Urinary bladder (tissue), 4 donors: ENCODE data around the gene SCUBE1. TPM values are rescaled to one million over a fixed set of nuclear protein-coding genes. Genes with fewer than 3 reads are reported as not detected.

Experiments used
- DNase-seq: peaks from one replicate; pipeline ENCODE4 v3.0.0-alpha.2; 2015; ENCODE audit errors: extremely low spot score
- H3K27ac ChIP-seq: one replicate; pipeline ENCODE4 v1.5.1; 2013; ENCODE audit warnings: low read depth, mild to moderate bottlenecking, moderate library complexity
- H3K36me3 ChIP-seq: one replicate; pipeline ENCODE4 v1.6.1; 2013; ENCODE audit warnings: mild to moderate bottlenecking, moderate library complexity; ENCODE audit not compliant: insufficient read depth
- H3K4me1 ChIP-seq: one replicate; pipeline ENCODE4 v1.6.1; 2013; ENCODE audit warnings: mild to moderate bottlenecking, moderate library complexity; ENCODE audit not compliant: insufficient read depth
- H3K4me3 ChIP-seq: one replicate; pipeline ENCODE4 v1.5.1; 2013; ENCODE audit warnings: low read depth, low read length
- WGBS: extraction: QIAGEN DNeasy Blood & Tissue Kit; methylation state at CpG from one replicate; pipeline ENCODE4 v1.1.7; 2013; 5-methylcytosine and 5-hydroxymethylcytosine counted together
- polyA plus RNA-seq: library from polyadenylated mRNA; stranded (reverse); fragments of 200-250 nt; gene quantifications from one replicate; pipeline ENCODE4 v1.2.3, GENCODE V29; 2013
- total RNA-seq: library from RNA; depleted of rRNA; stranded (reverse); fragments of >200 nt; gene quantifications from one replicate; pipeline ENCODE4 v1.2.3, GENCODE V29; 2014
- donor health status: healthy with polysubstance abuse.
- donor health status: healthy.

SCUBE1 gene
- total and polyA plus RNA-seq, 2 donors: 0.86 to 1.2 TPM

DNA sequence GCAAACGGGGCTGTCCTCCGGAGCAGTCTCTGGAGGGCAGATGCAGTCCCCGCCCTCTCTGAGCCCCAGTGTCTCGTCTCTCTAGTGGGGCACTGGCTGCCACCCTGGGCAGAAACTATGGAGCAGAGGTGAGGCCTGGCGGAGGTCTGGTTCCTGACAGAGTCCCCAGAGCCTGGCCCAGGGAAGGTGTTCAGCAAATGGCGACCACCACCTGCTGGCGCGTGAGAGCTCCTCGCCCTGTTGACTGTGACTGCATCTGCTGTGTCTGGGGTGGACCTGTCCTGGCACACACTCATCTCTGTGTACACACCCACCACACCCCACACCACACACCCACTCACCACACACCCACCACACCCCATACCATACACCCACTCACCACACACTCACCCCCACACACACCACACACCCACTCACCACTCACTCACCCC lies 137.9 kb downstream of the SCUBE1 start:
- Histone ChIP-seq H3K4me1 (no peaks in the 10 kb centered on the region), H3K36me3 (no peaks in the 10 kb centered on the region), H3K27ac (no peak overlapping the region), H3K4me3 (no peak overlapping the region)
- 87% methylated on average over 9 of the region's 9 CpGs for WGBS
- no peak for DNase-seq

DNA sequence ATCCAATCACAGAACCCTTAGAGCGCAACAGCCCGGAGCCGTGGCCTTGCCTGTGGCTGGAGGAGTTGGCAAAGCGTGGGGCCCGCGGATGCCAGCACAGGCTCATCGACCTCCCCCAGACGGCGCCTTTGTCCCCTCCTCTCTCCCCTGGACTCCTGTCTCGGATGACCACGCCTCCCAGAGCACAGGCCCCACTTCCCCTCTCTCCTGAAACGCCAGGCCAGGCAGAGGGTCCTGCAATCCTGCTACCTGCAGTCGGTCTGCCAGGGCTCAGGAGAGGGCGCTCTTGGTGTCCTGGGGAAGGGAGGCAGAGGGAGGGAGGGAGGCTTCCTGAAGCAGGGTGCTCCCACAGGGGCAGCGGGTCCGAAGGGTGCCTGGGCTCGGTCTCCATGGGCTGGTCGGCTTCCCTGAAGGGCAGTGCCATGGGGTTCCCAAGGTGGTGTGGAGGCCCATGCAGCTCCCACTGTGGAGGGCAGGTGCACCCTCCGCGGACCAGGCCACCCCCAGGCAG lies 139.6 kb downstream of the SCUBE1 start:
- H3K36me3 ChIP-seq: no peaks in the 10 kb centered on the region
- 57% methylated on average over 20 of the region's 20 CpGs for WGBS
- no peak overlapping the region for H3K27ac ChIP-seq
- H3K4me3 ChIP-seq: no peak overlapping the region
- DNase-seq: no peak
- H3K4me1 ChIP-seq: no peaks in the 10 kb centered on the region

DNA sequence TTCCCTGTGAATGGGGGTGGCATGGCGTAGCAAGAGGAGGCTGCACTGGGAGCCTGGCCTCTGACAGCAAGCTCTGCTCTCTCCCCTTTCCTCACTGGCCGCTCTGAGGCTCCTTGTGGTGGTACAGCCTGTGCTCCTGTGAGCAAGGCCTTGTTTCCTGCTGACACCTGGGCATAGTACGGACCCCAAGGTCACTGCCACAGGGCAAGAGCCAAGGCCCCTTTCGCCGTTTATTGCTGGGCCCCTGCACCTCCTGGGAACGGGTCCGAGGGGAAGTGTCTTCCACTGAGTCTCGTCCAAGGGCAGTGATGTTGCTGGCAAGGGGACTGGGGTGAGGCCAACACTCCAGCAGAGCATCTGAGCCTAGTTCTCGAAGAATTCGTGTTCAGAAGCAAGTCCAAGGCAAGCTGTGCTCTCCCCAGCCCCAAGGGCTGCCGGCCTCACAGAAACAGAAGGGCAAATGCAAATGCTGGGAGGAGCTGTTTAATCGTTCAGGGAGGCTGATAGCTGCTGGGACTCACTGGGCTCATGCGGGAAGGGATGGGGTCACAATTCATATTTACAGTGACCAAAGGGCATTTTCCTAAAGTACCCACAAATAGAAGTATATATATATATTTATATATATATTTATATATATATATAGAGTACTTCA lies 140.3 kb downstream of the SCUBE1 start:
- Histone ChIP-seq H3K27ac (no peak overlapping the region), H3K36me3 (no peaks in the 10 kb centered on the region), H3K4me1 (no peaks in the 10 kb centered on the region), H3K4me3 (no peak overlapping the region)
- 78% methylated on average over 13 of the region's 13 CpGs for WGBS
- no peak for DNase-seq

DNA sequence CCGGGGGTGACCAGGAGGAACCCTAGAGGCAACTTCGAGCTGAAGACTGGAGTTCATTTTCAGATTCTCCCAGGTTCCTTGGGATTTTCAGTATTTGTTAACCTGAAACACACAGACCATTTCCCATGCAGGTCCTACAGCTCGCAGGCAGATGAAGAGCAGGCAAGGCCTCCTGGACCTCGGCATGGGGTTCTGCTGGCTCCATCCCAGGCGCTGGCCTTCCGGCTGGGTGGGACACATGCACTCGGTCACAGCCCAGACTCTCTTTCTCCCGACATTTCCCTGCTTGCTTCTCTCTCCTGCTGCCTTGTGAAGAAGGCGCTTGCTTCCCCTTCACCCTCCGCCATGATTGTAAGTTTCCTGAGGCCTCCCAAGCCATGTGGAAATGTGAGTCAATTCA lies 140.8 kb downstream of the SCUBE1 start:
- Histone ChIP-seq H3K27ac (no peak overlapping the region), H3K36me3 (no peaks in the 10 kb centered on the region), H3K4me3 (no peak overlapping the region), H3K4me1 (no peaks in the 10 kb centered on the region)
- 94% methylated on average over 10 of the region's 10 CpGs for WGBS
- DNase-seq: no peak

- Histone ChIP-seq H3K4me3 (no peak overlapping the region), H3K27ac (no peak overlapping the region), H3K36me3 (no peaks in the 10 kb centered on the region), H3K4me1 (no peaks in the 10 kb centered on the region)
- WGBS: 91% methylated on average over 26 of the region's 26 CpGs
- DNase-seq: no peak
Measured at GRCh38 chr22:43201486-43202219, 141.5 kb downstream of the SCUBE1 start.

- Histone ChIP-seq H3K4me1 (no peaks in the 10 kb centered on the region), H3K27ac (no peak overlapping the region), H3K36me3 (no peaks in the 10 kb centered on the region), H3K4me3 (no peak overlapping the region)
- 91% methylated on average over 13 of the region's 13 CpGs for WGBS
- DNase-seq: no peak
Measured at GRCh38 chr22:43200555-43200954, 142.6 kb downstream of the SCUBE1 start.

GRCh38 chr22:43200031-43200430 lies 143.1 kb downstream of the SCUBE1 start:
- H3K36me3 ChIP-seq: no peaks in the 10 kb centered on the region
- 81% methylated on average over 17 of the region's 17 CpGs for WGBS
- no peak overlapping the region for H3K27ac ChIP-seq
- no peaks in the 10 kb centered on the region for H3K4me1 ChIP-seq
- no peak for DNase-seq
- H3K4me3 ChIP-seq: no peak overlapping the region

GRCh38 chr22:43199541-43199940 lies 143.6 kb downstream of the SCUBE1 start:
- WGBS: 75% methylated on average over 11 of the region's 11 CpGs
- H3K27ac ChIP-seq: no peak overlapping the region
- no peak for DNase-seq
- no peaks in the 10 kb centered on the region for H3K36me3 ChIP-seq
- no peak overlapping the region for H3K4me3 ChIP-seq
- no peaks in the 10 kb centered on the region for H3K4me1 ChIP-seq

DNA sequence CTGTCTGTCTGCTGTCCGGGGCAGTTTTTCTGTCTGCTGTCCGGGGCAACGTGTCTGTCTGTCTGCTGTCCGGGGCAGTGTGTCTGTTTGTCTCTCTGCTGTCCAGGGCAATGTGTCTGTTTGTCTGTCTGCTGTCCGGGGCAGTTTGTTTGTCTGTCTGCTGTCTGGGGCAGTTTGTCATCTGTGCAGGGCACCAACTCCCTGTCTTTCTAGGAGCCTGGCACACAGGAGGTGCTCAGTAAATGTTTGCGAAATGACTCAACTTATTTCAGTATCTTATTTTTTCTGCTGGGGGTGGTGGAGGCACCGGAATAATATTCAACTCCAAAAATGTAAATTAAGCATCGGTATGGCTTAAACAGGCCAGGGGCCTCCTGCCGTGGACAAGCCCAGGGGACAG lies 144.2 kb downstream of the SCUBE1 start:
- 80% methylated on average over 9 of the region's 9 CpGs for WGBS
- Histone ChIP-seq H3K4me3 (no peak overlapping the region), H3K36me3 (no peaks in the 10 kb centered on the region), H3K27ac (no peak overlapping the region), H3K4me1 (no peaks in the 10 kb centered on the region)
- DNase-seq: no peak

- Histone ChIP-seq H3K4me1 (no peaks in the 10 kb centered on the region), H3K27ac (no peak overlapping the region), H3K36me3 (no peaks in the 10 kb centered on the region), H3K4me3 (no peak overlapping the region)
- DNase-seq: no peak
- WGBS: 63% methylated on average over 5 of the region's 5 CpGs
Measured at GRCh38 chr22:43198126-43198525, 145.0 kb downstream of the SCUBE1 start.

- Histone ChIP-seq H3K4me3 (no peak overlapping the region), H3K36me3 (no peaks in the 10 kb centered on the region), H3K4me1 (no peaks in the 10 kb centered on the region), H3K27ac (no peak overlapping the region)
- DNase-seq: no peak
- 58% methylated on average over 22 of the region's 22 CpGs for WGBS
Measured at GRCh38 chr22:43197271-43197941, 145.8 kb downstream of the SCUBE1 start.

- Histone ChIP-seq H3K4me3 (no peak overlapping the region), H3K4me1 (no peaks in the 10 kb centered on the region), H3K27ac (no peak overlapping the region), H3K36me3 (no peaks in the 10 kb centered on the region)
- no peak for DNase-seq
Measured at GRCh38 chr22:43191831-43192230, 151.3 kb downstream of the SCUBE1 start.

- Histone ChIP-seq H3K27ac (no peak overlapping the region), H3K36me3 (no peaks in the 10 kb centered on the region), H3K4me1 (no peaks in the 10 kb centered on the region), H3K4me3 (no peak overlapping the region)
- no peak for DNase-seq
- WGBS: 90% methylated on average over 5 of the region's 5 CpGs
Measured at GRCh38 chr22:43188829-43189545, 154.2 kb downstream of the SCUBE1 start.
